Cardiac fibroblast (primary cell): ENCODE results near the gene NELFCD.

Experiments used
- DNase-seq, 2 donors: peaks; one replicate each; pipeline versions ENCODE4 v3.0.0 to v3.0.0-alpha.2; 2010; ENCODE audit warnings: low read depth in 2 of 2
- H3K4me3 ChIP-seq, 2 donors: replicated peaks in 1 of 2; 1 replicate in 1 of 2; 2 replicates in 1 of 2; pipeline ENCODE4 v1.5.1; 2011; ENCODE audit warnings: low read depth in 2 of 2, low read length in 2 of 2, mild to moderate bottlenecking in 2 of 2, moderate library complexity in 1 of 2
- TF ChIP-seq, protein P1 (sequence below): IDR thresholded peaks from one replicate; pipeline ENCODE4 v1.5.1; 2011; ENCODE audit warnings: low read depth, mild to moderate bottlenecking, low read length, inconsistent platforms

The NELFCD gene

DNA sequence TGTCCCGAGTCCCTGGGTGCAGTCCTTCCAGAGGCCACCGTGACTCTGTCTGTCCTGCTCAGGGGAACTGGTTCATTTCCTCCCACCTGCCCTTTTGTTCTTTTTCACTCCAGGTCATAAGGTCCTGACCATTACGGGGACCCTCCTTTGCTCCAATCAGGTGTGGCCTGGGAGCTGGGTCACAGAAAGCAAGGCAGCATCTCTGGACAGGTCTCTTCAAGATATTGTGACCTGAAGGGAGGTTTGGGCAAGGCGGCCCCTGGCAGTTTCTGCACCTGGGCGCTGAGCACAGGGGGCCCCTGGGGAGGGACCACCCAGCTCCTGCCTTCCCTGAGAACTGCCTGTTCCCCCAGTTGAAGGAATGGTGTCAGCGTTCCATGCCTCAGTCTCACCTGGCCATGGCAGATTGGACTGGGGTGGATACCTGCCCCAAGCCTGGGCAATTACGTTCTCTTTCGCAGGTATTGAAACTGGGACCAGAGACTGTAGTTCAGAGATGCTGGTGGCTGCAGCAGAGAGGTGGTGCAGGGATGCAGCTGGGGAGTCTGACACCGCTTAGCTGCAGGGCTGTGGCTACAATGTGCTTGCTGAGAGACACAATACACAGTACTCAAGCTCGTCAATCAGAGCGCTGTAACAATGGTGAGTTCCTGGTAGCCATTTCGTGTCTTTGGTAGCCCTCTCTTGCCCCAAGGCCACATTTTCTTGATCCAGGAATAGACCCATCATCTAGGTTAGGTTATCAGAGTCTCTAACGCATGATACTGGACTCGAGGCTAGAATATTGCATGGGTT is 15.6 kb upstream of the NELFCD start:
- TF ChIP-seq, protein P1, sequence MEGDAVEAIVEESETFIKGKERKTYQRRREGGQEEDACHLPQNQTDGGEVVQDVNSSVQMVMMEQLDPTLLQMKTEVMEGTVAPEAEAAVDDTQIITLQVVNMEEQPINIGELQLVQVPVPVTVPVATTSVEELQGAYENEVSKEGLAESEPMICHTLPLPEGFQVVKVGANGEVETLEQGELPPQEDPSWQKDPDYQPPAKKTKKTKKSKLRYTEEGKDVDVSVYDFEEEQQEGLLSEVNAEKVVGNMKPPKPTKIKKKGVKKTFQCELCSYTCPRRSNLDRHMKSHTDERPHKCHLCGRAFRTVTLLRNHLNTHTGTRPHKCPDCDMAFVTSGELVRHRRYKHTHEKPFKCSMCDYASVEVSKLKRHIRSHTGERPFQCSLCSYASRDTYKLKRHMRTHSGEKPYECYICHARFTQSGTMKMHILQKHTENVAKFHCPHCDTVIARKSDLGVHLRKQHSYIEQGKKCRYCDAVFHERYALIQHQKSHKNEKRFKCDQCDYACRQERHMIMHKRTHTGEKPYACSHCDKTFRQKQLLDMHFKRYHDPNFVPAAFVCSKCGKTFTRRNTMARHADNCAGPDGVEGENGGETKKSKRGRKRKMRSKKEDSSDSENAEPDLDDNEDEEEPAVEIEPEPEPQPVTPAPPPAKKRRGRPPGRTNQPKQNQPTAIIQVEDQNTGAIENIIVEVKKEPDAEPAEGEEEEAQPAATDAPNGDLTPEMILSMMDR = no peak
- no peak overlapping the region for H3K4me3 ChIP-seq
- DNase-seq = no peak

DNA sequence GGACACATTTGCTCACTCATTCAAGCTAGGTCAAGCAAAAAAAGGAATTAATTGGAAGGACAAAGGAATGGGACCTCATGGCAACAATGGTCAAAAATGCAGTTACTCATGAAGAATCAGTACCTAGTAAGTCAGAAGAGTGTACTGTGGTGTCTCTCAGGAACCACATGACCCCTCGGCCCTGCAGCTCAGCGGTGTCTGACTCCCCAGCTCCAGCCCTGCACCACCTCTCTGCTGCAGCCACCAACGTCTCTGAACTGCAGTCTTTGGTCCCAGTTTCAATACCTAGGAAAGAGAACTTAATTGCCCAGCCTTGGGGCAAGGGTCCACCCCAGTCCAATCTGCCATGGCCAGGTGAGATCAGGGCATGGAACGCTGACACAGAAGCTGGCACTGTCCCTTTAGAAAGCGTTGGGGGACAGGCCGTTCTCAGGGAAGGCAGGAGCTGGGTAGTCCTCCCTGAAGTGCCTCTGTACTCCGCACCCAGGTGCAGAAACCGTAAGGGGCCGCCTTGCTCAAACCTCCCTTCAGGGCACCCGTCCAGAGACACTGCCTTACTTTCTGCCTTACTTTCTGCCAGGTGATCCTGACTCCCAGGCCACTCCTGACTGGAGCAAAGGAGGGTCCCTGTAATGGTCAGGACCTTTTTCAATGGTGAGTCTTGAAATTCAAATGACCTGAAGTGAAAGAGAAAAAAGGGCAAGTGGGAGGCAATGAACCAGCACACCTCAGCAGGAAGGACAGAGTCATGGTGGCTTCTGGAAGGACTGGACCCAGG is 13.2 kb upstream of the NELFCD start:
- no peak overlapping the region for H3K4me3 ChIP-seq
- DNase-seq = no peak
- TF ChIP-seq, protein P1 = no peak

DNA sequence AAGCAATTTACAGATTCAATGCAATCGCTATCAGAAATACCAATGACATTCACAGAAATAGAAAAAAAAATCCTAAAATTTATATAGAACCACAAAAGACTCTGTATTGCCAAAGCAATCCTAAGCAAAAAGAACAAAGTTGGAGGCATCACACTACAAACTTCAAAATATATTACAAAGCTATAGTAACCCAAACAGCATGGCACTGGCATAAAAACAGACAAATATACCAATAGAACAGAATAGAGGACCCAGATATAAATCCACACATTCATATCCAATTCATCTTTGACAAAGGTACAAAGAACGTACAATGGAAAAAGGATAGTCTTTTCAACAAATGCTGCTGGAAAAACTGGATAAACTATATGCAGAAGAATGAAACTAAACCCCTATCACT is 11.6 kb upstream of the NELFCD start:
- H3K4me3 ChIP-seq = no peak overlapping the region
- TF ChIP-seq, protein P1 = no peak
- no peak for DNase-seq

DNA sequence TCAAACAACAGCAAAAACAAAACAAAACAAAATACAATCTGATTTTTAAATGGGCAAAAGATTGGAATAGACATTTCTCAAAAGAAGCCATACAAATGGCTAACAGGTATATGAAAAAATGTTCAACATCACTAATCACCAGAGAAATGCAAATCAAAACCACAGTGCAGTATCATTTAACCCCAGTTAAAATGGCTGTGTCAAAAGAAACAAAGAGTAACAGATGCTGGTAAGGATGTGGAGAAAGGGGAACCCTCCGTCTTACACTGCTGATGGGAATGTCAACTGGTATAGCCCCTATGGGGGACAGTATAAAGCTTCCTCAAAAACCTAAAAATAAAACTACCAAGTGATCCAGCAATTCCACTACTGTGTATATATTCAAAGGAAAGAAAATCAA is 10.9 kb upstream of the NELFCD start:
- DNase-seq = no peak
- H3K4me3 ChIP-seq = no peak overlapping the region
- TF ChIP-seq, protein P1 = no peak

DNA sequence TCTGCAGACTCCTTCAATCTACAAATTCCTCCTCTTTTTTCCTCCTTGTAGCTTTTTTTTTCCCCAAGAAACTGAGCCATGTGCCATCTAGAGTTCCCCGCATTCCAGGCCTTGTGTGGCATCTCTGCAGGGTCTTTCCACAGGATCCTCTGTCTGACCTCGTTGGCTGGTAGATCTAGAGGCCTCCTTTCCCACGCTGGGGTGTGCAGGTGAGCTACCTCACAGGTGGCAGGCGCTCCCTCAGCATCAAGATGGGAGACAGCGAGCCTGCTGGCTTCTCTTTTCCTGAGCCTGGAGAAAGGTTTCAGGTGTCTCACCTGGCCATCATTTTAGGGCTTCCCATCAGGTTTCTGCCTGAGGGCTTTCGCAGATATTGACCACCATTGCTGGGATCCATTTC is 9.6 kb upstream of the NELFCD start:
- DNase-seq = no peak
- TF ChIP-seq, protein P1 = no peak
- no peak overlapping the region for H3K4me3 ChIP-seq

DNA sequence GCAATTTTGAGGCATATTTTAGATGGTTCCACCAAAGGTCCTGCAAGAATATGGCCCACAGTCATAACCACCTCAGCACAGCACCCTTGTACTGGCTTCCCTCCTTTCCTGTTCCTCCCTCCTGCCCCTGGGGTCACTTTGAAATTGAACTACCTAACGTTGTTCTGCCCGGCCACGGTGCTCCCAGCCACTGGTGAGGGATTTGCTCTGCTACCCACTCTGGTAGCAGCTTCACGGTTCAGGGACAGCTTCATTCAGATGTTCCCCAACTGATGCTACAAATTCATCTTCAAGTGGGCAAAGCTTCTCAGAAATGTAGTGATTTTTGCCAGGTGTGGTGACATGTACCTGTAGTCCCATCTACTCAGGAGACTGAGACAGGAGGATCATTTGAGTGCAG is 7.9 kb upstream of the NELFCD start:
- TF ChIP-seq, protein P1 = no peak
- no peak for DNase-seq
- H3K4me3 ChIP-seq = no peak overlapping the region
